Measurements from ENCODE around the gene KRT3. TPM values are rescaled to one million over a fixed set of nuclear protein-coding genes. Genes with fewer than 3 reads are reported as not detected.

Gene KRT3
- total RNA-seq, 1 donor from 2014 or later, result under 0.01 TPM

GRCh38 chr12:52820521-52820920 is 24.6 kb upstream of the KRT3 start:
- peaks cover 3% of the 10 kb centered on the region for H3K27me3 ChIP-seq (ENCODE audit: control insufficient read depth, insufficient read depth, low read length)
- no peaks in the 10 kb centered on the region for H3K36me3 ChIP-seq (ENCODE audit: control insufficient read depth, insufficient read depth, low read length)
- FAIRE-seq (peak; percentile 72), DNase-seq (ENCODE audit: low read depth) (no peak)
- no peak overlapping the region for H3K4me3 ChIP-seq (ENCODE audit: low read depth, low read length)
- no peak for TF ChIP-seq CTCF (IDR thresholded peaks at IDR 0.05; ENCODE audit: insufficient read depth, low read length, severe bottlenecking)

- FAIRE-seq, result no peak
- no peak for TF ChIP-seq CTCF (IDR thresholded peaks at IDR 0.05; ENCODE audit: insufficient read depth, low read length, severe bottlenecking)
- Histone ChIP-seq H3K4me3 (ENCODE audit: low read depth, low read length) (no peak overlapping the region), H3K27me3 (ENCODE audit: control insufficient read depth, insufficient read depth, low read length) (peaks cover 3% of the 10 kb centered on the region), H3K36me3 (ENCODE audit: control insufficient read depth, insufficient read depth, low read length) (no peaks in the 10 kb centered on the region)
- no peak for DNase-seq (ENCODE audit: low read depth)
Observed at GRCh38 chr12:52819731-52820510, 24.0 kb upstream of the KRT3 start.

- FAIRE-seq, result no peak
- Histone ChIP-seq H3K27me3 (ENCODE audit: control insufficient read depth, insufficient read depth, low read length) (peaks cover 3% of the 10 kb centered on the region), H3K36me3 (ENCODE audit: control insufficient read depth, insufficient read depth, low read length) (no peaks in the 10 kb centered on the region)
Observed at GRCh38 chr12:52818887-52819420, 23.0 kb upstream of the KRT3 start.

GRCh38 chr12:52818388-52818787 is 22.5 kb upstream of the KRT3 start:
- H3K4me3 ChIP-seq (ENCODE audit: low read depth, low read length), result no peak overlapping the region
- no peak for TF ChIP-seq CTCF (IDR thresholded peaks at IDR 0.05; ENCODE audit: insufficient read depth, low read length, severe bottlenecking)
- H3K27me3 ChIP-seq (ENCODE audit: control insufficient read depth, insufficient read depth, low read length), result peaks cover 7% of the 10 kb centered on the region
- H3K36me3 ChIP-seq (ENCODE audit: control insufficient read depth, insufficient read depth, low read length), result no peaks in the 10 kb centered on the region
- no peak for FAIRE-seq
- no peak for DNase-seq (ENCODE audit: low read depth)

More at GRCh38 chr12:52818887-52819420, 23.0 kb upstream of the KRT3 start:
- no peak for DNase-seq (ENCODE audit: low read depth)
- no peak overlapping the region for H3K4me3 ChIP-seq (ENCODE audit: low read depth, low read length)
- no peak for TF ChIP-seq CTCF (IDR thresholded peaks at IDR 0.05; ENCODE audit: insufficient read depth, low read length, severe bottlenecking)

GRCh38 chr12:52817699-52818238 is 21.9 kb upstream of the KRT3 start:
- TF ChIP-seq CTCF (IDR thresholded peaks at IDR 0.05; ENCODE audit: insufficient read depth, low read length, severe bottlenecking), result no peak
- DNase-seq (ENCODE audit: low read depth), result no peak
- no peak for FAIRE-seq
- Histone ChIP-seq H3K36me3 (ENCODE audit: control insufficient read depth, insufficient read depth, low read length) (no peaks in the 10 kb centered on the region), H3K27me3 (ENCODE audit: control insufficient read depth, insufficient read depth, low read length) (peaks cover 9% of the 10 kb centered on the region), H3K4me3 (ENCODE audit: low read depth, low read length) (no peak overlapping the region)

Measured in bronchial epithelial cell (primary cell).